HFFc6 (cell line): Measurements from ENCODE around the gene MUSTN1. TPM values are rescaled to one million over a fixed set of nuclear protein-coding genes. Genes with fewer than 3 reads are reported as not detected.
A peak's percentile ranks its signal among the peaks of the same experiment; 100 is the strongest.

ENCODE experiments used
- DNase-seq: peaks from one replicate; pipeline ENCODE4 v3.0.0-alpha.2; 2018
- H3K27ac Mint-ChIP-seq: 2 replicates; pipeline ENCODE4 v1.8.0; 2020; ENCODE audit warnings: mild to moderate bottlenecking, mixed read lengths
- H3K27me3 Mint-ChIP-seq: 2 replicates; pipeline ENCODE4 v1.8.0; 2021; ENCODE audit warnings: mild to moderate bottlenecking, moderate library complexity, mixed read lengths; ENCODE audit not compliant: insufficient read depth
- H3K36me3 Mint-ChIP-seq: 2 replicates; pipeline ENCODE4 v1.8.0; 2021; ENCODE audit warnings: low read depth, mixed read lengths
- H3K4me1 Mint-ChIP-seq: 2 replicates; pipeline ENCODE4 v1.8.0; 2020; ENCODE audit warnings: low read depth, mixed read lengths
- H3K4me3 Mint-ChIP-seq: 2 replicates; pipeline ENCODE4 v1.8.0; 2020; ENCODE audit warnings: mild to moderate bottlenecking, moderate library complexity, mixed read lengths
- H3K9me3 Mint-ChIP-seq: 2 replicates; pipeline ENCODE4 v1.8.0; 2020; ENCODE audit warnings: mild to moderate bottlenecking, mixed read lengths
- CTCF ChIP-seq: fragments of 200-600 bp; sonication (generic); IDR thresholded peaks from 2 replicates; pipeline ENCODE4 v1.5.0; 2021; ENCODE audit warnings: antibody characterized with exemption, mild to moderate bottlenecking
- total RNA-seq, 6 experiments: library from RNA; stranded (reverse); fragmentation: NEBNext Ultra II Directional; extraction: Animal tissue kit (Norgen Biotek cat#: 25700); gene quantifications; 2 replicates in 1 of 6; 3 replicates in 5 of 6; pipeline ENCODE4 v1.2.3, GENCODE V29; 2021

The MUSTN1 gene
- total RNA-seq, 6 experiments from 2014 or later, result 0.39 TPM; not detected in 5

GRCh38 chr3:52856666-52857065, 21.8 kb upstream of the MUSTN1 start:
- H3K4me1 Mint-ChIP-seq, result no peaks in the 10 kb centered on the region
- DNase-seq, result no peak
- no peaks in the 10 kb centered on the region for H3K9me3 Mint-ChIP-seq

GRCh38 chr3:52854013-52854412, 19.2 kb upstream of the MUSTN1 start:
- no peaks in the 10 kb centered on the region for H3K9me3 Mint-ChIP-seq
- peaks cover 11% of the 10 kb centered on the region for H3K36me3 Mint-ChIP-seq
- no peak for DNase-seq
- H3K4me3 Mint-ChIP-seq, result no peak overlapping the region
- no peaks in the 10 kb centered on the region; the same call in 1 of the 2 replicates for H3K27me3 Mint-ChIP-seq
- no peak for TF ChIP-seq CTCF
- H3K27ac Mint-ChIP-seq, result no peak overlapping the region
- peaks cover 2% of the 10 kb centered on the region for H3K4me1 Mint-ChIP-seq

More at GRCh38 chr3:52856666-52857065, 21.8 kb upstream of the MUSTN1 start:
- no peaks in the 10 kb centered on the region; the same call in 1 of the 2 replicates for H3K27me3 Mint-ChIP-seq
- H3K4me3 Mint-ChIP-seq, result no peak overlapping the region
- no peak for TF ChIP-seq CTCF
- H3K27ac Mint-ChIP-seq, result no peak overlapping the region
- H3K36me3 Mint-ChIP-seq, result peaks cover 10% of the 10 kb centered on the region

- Mint-ChIP-seq H3K36me3 (peaks cover 6% of the 10 kb centered on the region), H3K9me3 (no peaks in the 10 kb centered on the region), H3K4me3 (no peak overlapping the region), H3K4me1 (peaks cover 9% of the 10 kb centered on the region), H3K27ac (no peak overlapping the region), H3K27me3 (no peaks in the 10 kb centered on the region; the same call in 1 of the 2 replicates)
- DNase-seq, result no peak
- no peak for TF ChIP-seq CTCF
Observed at GRCh38 chr3:52852419-52852818, 17.6 kb upstream of the MUSTN1 start.

- H3K27ac Mint-ChIP-seq, result no peak overlapping the region
- H3K36me3 Mint-ChIP-seq, result peaks cover 6% of the 10 kb centered on the region
- peak; percentile 34 for DNase-seq
- no peaks in the 10 kb centered on the region for H3K9me3 Mint-ChIP-seq
- no peaks in the 10 kb centered on the region; the same call in 1 of the 2 replicates for H3K27me3 Mint-ChIP-seq
- TF ChIP-seq CTCF, result peak; percentile 74
- no peak overlapping the region for H3K4me3 Mint-ChIP-seq
- peaks cover 9% of the 10 kb centered on the region for H3K4me1 Mint-ChIP-seq
Observed at GRCh38 chr3:52851348-52851747, 16.5 kb upstream of the MUSTN1 start.

- TF ChIP-seq CTCF, result no peak
- H3K36me3 Mint-ChIP-seq, result peaks cover 6% of the 10 kb centered on the region
- no peak overlapping the region for H3K27ac Mint-ChIP-seq
Observed at GRCh38 chr3:52849656-52850055, 14.8 kb upstream of the MUSTN1 start.

GRCh38 chr3:52848617-52849016, 13.8 kb upstream of the MUSTN1 start:
- TF ChIP-seq CTCF, result no peak
- no peak overlapping the region for H3K4me3 Mint-ChIP-seq
- H3K4me1 Mint-ChIP-seq, result peaks cover 9% of the 10 kb centered on the region
- peaks cover 6% of the 10 kb centered on the region for H3K36me3 Mint-ChIP-seq
- peak overlapping the region; percentile 21; the same call in 1 of the 2 replicates for H3K27ac Mint-ChIP-seq
- peak; percentile 62 for DNase-seq
- peaks cover 3% of the 10 kb centered on the region for H3K27me3 Mint-ChIP-seq
- H3K9me3 Mint-ChIP-seq, result no peaks in the 10 kb centered on the region

More at GRCh38 chr3:52849656-52850055, 14.8 kb upstream of the MUSTN1 start:
- DNase-seq, result no peak
- Mint-ChIP-seq H3K9me3 (no peaks in the 10 kb centered on the region), H3K4me1 (peaks cover 9% of the 10 kb centered on the region), H3K4me3 (no peak overlapping the region), H3K27me3 (peaks cover 3% of the 10 kb centered on the region)
